Fibroblast of mammary gland (primary cell): ENCODE data around the gene MYO10.
"Not testable (repeated sequence)": the region's sequence is repeated elsewhere in the genome, so short reads cannot be mapped to it uniquely, and the experiment has no call there.

Experiments used
- DNase-seq: peaks from one replicate; pipeline ENCODE4 v3.0.0-alpha.2; 2010; ENCODE audit warnings: low read depth
- H3K4me3 ChIP-seq: 2 replicates; pipeline ENCODE4 v1.5.1; 2011; ENCODE audit warnings: low read depth, mild to moderate bottlenecking, low read length, moderate library complexity; ENCODE audit not compliant: control insufficient read depth
- TF ChIP-seq, protein P1 (sequence below): conservative IDR thresholded peaks from 2 replicates; pipeline ENCODE4 v1.5.1; 2011; ENCODE audit warnings: low read depth, low read length, inconsistent platforms; ENCODE audit not compliant: control insufficient read depth, insufficient read depth

The MYO10 gene

DNA sequence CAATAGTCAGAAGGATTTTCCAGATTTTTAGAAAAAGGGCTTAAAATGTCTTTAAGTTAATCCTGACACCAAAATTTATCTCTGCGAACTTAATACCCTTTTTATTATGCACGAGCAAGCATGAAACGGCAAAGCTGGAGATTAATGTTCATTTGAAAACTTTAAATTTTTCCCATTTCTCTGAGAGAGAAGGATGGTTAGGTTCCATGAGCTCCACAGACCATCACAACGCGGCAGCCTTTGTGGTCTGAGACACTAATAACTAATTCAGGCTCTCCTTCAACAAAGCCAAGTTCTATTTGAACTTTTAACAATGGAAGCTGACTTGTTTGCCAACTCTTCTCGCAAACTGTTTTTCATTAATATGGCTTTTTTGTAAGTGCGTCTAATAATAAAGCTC, 94.7 kb downstream of the MYO10 start:
- no peak for DNase-seq
- TF ChIP-seq, protein P1, sequence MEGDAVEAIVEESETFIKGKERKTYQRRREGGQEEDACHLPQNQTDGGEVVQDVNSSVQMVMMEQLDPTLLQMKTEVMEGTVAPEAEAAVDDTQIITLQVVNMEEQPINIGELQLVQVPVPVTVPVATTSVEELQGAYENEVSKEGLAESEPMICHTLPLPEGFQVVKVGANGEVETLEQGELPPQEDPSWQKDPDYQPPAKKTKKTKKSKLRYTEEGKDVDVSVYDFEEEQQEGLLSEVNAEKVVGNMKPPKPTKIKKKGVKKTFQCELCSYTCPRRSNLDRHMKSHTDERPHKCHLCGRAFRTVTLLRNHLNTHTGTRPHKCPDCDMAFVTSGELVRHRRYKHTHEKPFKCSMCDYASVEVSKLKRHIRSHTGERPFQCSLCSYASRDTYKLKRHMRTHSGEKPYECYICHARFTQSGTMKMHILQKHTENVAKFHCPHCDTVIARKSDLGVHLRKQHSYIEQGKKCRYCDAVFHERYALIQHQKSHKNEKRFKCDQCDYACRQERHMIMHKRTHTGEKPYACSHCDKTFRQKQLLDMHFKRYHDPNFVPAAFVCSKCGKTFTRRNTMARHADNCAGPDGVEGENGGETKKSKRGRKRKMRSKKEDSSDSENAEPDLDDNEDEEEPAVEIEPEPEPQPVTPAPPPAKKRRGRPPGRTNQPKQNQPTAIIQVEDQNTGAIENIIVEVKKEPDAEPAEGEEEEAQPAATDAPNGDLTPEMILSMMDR, result no peak
- H3K4me3 ChIP-seq, result no peak overlapping the region

DNA sequence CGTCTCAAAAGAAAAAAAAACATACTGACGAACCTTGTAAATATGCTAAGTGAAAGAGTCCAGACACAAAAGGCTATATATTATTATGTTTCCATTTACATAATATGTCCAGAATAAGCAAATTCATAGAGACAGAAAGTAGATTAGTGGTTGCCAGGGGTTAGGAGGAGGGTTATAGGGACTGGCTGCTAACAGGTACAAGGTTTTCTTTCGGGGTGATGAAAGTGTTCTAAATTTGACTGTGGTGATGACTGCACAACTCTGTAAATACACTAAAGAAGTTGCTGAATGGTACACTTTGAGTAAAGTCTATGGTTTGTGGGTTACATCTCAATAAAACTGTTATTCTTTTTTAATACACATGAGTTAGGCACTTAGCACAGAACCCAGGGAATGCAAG, 98.8 kb downstream of the MYO10 start:
- DNase-seq, result no peak
- TF ChIP-seq, protein P1, result no peak
- H3K4me3 ChIP-seq, result no peak overlapping the region

DNA sequence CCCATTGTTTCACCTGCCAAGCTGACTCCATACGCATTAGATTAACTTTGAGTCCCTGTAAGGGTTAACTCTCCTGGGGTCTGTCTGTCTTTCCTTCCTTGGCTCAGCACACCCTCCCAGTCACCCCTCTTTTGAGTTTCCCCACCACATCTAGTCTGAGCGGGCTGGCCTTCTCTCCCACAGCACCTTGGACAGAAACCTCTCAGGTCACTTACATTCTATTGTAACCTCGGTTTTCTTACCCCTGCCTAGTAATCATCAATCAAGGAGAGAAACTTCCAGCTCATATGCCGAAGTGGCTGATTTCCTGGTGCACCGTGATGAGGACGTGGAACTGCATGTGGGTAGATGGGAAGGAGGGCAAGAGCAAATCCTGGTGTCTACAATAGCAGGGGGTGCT, 102.1 kb downstream of the MYO10 start:
- no peak overlapping the region for H3K4me3 ChIP-seq
- DNase-seq, result no peak
- TF ChIP-seq, protein P1, result no peak

DNA sequence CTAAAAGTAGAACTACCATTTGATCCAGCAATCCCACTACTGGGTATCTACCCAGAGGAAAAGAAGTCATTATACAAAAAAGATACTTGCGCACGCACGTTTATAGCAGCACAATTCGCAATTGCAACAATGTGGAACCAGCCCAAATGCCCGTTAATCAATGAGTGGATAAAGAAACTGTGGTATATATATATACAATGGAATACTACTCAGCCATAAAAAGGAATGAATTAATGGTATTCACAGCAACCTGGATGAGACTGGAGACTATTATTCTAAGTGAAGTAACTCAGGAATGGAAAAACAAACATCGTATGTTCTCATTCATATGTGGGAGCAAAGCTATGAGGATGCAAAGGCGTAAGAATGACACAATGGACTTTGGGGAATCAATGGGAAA, 104.8 kb downstream of the MYO10 start:
- not testable (repeated sequence) for H3K4me3 ChIP-seq, DNase-seq

DNA sequence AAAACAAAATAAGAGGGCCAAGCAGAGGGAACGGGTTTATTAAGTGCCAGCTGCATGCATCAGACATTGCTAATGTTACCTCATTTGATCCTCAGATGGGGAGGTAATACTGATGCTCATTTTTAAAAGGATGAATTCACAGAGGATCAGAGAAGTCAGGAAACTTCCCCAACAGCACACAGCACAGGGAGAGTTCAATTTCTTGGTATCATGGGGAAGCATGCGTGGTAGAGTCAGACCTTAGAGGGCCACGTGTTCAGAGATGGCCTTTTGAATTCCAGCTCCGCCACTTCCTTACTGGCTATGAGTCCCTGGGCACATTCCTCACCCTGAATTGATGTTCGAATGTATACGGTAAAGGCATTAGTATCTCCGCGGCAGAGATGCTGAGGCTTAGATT, 108.3 kb downstream of the MYO10 start:
- DNase-seq, result no peak
- H3K4me3 ChIP-seq, result no peak overlapping the region
- TF ChIP-seq, protein P1, result no peak

DNA sequence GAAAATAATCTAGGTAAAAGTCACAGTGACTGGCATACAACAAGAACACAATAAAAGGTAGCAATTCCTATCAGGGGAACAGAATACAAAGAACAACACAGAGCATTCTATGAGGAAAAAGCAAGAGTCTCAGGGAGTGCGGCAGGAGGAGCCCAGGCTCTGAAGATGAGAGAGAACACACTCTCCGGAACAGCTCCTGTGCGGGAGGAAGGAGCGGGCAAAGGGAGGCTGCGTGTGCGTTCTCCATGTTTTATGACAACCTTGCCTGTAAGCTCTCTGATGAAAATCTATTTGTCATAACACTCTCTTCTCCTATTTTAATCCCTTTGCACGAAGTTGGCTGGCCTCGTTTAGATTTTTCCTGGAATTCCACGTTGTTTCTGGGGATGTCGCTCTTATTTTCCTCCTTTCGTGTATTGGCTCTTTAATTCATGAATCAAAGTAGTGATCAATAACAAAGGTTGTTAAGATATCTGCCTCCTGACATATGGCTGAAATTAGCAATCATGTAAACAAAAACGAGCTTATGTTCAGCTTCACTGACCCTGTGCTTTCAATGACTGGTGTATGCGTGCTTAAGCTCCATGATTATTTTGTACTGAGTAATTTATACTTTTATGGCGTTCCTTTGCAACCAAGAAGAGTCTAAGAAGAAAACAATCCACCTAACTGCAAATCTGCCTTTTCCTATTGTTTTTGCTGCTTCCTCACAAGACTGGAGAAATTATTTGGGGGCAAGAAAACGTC, 109.5 kb downstream of the MYO10 start:
- TF ChIP-seq, protein P1, result no peak
- no peak overlapping the region for H3K4me3 ChIP-seq
- DNase-seq, result no peak

DNA sequence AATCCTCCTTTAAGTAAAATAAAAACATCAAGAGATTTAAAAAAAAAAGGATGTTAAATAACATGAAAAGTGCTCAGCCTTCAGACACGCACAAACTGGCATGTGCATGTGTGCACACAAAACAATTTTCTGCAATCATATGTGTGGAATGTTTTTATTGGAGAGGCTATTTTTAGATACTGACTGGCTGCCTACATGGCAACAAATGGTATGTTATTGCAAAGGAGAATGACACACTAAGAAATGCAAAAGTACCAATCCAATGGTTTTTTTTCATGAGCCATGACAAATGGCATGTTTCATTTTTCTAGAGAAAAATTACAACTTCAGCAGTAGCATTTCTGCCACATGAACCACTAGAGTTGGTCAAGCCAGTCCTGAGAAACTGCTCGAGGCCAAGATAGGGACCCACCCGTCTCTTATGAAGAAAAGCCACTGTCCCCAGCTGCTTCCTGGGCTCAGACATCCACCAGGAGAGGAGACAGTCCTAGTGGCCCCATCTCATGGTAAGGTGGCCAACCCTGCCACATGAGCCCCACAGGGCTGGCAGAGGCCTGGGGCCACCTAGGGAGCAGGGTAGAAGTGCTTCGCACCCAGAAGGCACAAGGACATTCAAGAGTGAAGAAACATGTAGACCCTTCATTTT, 116.4 kb downstream of the MYO10 start:
- H3K4me3 ChIP-seq, result no peak overlapping the region
- TF ChIP-seq, protein P1, result no peak
- DNase-seq, result peak; percentile 42
